ENCODE measurements around the gene SPOCK1.

Gene SPOCK1

DNA sequence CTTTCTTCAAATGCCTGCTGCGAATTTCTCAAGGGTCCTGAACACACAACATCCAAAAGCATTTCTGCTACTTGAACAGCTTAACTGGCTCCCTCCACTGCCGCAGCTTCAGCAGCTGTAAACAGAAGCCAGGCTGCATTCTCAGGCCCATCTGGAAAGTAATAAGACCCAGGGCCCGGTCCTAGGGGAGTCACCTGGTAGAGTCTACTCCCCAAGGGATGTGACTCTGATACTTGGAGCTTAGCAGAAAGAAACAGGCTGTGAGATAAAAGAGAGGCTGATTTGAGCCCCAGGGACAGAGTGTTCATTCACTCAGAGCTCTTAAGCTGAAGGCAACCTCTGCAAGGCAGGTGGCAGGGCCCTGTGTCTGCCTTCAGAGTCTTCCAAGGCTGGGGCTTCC is 356.8 kb downstream of the SPOCK1 start:
- no peak for DNase-seq

DNA sequence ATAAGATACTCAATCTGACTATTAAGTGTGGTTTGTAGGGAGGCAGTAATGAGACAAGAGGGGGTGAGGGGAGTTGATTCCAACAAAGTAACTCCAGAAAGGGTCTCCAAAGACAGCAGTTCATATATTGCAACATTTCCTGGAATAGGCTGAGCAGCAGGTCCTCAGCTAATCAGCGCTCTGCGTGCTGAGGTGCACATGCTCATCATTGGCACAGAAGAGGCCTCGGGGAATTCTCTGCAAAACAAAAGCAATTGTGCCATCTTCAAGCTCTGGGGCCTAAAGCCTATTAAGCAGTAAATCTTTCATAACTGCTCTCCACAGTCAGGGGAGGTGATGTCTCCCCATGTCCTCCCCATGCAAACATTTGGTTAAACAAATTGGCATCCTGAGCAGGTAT is 357.3 kb downstream of the SPOCK1 start:
- peak; percentile 41 for DNase-seq

DNA sequence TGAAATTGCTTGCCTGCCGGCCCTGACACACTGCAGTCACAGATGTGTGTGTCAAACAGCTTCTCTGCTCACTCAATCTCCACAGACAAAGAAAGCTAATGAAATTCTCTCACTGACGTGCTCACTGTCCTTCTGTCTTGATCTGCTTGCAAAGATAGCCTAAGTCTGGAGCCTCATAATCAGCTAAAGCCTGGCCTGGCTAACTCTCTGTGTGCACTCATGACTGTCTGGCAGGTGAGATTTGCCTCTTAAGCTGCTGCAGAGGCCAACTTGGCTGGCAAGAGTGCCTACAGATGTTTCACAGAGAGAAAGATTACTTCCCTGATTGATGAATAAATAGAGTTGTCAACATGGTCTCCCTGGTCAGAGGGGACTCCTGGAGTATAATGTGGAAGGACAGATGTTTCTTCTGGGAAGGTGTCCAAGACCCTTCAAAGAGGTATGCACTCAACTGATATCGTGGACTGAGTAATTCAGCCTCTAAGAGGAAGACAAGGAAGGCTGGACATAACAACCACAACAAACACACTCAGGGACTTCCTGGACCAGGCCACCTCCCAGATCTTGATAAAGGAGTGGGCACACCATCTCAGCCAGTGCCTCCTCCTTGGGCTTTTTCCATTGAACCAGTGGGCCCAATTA is 362.0 kb downstream of the SPOCK1 start:
- DNase-seq = no peak

DNA sequence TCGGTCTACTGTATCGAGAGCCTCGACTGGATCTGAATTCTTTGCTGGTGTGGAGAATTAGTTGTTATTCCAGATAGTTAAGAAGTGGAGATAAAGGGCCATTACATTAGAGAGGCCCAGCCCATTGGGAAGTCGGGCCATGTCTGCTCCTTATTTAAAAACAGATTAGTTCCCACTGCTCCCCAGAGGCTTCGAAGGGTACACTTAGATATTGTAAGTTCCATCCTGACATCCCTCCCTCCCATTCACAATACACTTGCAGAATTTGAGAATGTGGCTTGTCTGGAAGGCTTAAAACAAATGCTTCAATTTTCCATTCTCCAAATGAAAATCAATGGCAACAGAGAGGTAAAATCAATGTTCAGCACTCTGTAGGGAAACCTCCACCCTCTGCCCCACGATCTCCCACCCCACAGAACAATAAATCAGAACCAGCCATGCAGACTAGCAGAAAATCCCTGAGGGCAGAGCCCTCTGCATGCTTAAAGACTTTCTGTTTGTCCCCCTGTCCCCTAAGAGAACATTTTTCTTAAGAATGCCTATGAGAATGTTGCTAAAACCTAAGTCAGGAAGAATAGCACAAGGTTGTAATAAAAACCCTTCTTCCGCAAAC is 364.1 kb downstream of the SPOCK1 start:
- no peak for DNase-seq

DNA sequence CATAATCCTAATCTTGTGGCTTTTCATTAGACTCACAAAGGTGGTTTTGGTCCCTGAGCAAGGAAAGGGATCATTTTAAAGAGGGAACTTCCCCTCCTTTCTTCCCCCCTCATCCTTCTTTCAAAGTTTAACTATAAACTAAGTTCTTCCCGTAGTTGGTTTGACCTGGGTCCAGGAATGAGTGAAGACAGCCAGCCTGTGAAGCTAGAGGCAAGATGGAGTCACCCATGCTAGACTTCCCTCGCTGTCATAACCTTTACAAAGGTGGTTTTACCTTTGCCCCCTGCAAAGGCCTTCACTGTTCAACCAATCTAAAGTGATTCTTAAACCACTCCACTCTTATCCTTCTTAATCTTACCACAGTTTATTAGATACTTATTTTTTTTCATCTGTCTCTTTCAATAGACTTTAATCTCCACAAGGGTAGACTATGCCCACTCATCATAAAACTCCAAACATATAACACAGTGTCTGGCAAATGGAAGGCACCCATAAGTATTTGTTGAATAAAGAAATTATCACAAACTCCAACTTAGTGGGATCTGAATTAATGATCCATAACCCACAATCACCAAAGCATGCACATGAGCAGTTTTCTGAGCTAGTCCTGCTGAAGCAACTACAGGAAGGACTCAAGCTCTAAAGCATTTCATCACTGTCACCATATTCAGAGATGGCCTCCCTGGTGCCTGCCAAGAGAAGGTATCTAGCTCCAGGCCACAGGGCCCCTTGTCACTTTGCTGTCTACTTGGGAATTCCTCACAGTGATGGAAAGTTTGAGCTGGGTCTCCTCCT is 369.0 kb downstream of the SPOCK1 start:
- no peak for DNase-seq

DNA sequence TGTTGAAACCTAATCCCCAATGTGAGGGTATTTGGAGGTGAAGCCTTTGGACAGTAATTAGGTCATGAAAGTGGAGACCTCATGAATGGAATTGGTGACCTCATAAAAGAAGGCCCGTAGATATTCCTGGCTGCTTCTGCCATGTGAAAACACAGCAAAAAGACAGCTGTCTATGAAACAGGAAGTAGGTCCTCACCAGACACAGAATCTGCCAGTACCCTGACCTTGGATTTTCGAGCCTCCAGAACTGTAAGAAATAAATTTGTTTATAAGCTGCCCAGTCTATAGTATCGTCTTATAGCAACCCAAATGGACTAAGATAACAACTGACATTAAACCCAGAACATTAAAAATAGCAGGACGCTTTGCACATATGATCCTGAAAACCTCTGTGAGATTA is 371.1 kb downstream of the SPOCK1 start:
- no peak for DNase-seq

DNA sequence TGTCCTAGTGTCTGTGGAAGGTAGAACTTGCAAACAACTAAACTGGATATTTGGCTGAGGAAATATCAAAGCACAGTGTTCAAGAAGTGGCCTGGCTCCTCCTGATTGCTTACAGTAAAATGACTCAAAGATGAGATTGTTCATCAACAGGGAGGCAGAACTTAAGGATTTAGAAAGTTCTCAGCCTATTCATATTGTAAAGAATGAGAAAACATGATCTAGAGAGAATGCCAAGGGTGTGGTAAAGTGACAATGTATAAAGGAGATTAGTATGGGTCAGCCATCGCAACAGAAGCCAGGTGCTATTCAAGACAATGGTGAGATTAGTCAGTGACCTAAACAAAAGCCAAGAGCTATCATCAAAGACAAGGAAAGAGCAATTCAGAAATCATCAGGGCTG is 372.3 kb downstream of the SPOCK1 start:
- no peak for DNase-seq

DNA sequence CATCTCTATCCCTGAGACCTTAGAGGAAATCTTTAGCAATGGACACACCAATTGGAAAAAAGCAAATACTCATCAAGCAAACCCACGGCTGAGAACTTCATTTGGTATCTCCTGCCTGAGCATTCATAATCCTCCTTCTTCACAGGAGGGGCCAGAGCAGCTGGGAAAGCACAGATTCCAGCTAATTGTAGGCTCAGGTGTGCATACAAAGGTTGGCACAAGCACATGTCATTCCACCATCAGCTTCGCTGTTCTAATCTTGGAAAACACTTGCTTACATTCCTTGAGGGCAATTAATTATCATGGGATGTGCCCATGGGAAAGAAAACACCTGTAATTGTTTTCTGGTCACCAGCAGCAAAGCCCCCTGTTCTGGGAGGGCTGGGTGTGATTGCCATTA is 376.6 kb downstream of the SPOCK1 start:
- DNase-seq = no peak

DNA sequence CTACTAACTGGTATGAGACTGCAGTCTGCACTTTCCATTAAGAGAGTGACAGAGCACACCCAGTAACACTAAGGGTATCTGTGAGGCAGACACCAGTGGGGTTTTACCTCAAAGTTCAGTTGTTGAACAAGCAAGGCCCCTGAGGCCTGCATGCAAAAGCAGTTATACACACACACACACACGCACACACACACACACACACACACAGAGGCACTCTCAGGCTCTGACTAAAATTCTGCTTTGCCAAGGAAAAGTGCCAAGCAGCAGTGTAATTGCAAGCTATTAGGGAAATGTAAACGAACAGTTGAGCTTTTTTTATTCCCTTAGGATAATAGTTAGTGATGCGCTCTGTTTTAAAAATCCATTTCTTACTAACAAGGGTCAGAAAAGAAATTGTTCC is 377.1 kb downstream of the SPOCK1 start:
- peak; percentile 35 for DNase-seq

DNA sequence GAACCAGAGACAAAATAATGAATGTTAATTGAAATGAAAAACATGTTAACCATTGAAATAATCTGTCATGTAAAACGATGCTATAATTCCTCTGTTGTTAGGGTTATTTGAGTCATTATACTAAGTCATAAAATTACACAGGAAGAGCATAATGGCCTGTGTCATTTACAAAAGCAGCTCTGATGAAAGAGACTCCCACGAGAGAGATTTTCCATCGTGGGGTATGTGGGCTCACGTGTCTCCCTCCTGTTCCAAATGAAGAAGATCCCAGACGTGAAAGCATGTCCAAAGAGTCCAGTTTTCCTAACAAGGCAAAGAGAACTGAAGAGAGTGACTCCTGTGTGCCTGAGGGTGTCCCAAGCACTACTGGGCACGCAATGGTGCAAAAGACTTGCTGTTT is 379.8 kb downstream of the SPOCK1 start:
- DNase-seq = no peak

DNA sequence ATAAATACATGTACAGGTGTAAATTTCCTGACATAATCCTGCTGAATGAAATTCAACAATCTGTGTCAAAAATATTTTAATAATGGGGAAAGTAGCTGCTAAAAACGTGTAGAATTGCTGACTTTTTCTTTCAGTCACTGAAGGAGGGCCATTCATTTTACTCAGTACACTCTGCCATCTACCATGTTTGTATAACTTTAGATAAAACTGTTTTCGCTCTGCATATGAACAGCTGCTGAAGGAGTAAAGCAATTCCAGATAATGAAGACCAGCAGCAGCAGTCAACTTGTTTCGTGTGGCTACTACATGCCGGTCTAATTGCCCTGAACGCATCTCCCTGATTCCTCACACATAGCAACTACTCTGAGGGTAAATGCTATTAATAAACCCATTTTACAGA is 380.5 kb downstream of the SPOCK1 start:
- DNase-seq = no peak

DNA sequence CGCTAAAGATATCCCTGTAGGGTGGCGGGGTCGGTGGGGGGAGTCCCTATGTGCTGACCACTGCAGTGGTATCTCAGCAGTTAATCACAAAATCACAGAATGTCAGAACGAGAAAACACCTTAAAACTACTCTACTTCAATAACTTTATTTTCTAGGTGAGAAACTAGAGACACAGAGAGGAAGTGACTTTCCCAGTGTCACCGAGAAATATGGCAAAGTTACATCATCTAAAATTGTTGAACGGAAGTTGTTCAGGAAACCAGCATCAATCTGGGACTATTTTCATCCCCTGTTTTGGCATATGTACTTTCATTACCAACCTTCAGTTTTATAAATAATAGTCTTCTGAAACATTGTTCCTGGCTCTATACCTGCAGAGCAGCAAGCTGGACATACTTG is 384.0 kb downstream of the SPOCK1 start:
- DNase-seq = no peak

DNA sequence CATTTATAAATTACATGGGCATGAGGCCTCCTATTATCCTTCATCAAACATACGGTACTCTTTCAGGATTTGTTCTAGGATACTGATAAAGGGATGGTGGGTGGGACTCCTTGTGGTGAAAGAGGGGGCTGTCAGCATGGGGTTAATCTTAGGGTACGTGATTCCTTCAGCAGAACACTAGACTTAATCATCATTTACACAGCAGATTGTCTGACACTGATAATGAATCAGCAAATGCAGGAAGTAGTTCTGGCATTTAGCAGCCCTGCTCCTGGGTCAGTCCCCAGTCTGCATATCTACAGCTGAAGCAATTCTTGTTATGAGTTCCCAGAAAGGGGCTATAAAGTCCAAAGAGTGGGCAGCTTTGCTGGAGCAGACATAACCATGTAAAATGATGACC is 384.6 kb downstream of the SPOCK1 start:
- peak; percentile 75 for DNase-seq

DNA sequence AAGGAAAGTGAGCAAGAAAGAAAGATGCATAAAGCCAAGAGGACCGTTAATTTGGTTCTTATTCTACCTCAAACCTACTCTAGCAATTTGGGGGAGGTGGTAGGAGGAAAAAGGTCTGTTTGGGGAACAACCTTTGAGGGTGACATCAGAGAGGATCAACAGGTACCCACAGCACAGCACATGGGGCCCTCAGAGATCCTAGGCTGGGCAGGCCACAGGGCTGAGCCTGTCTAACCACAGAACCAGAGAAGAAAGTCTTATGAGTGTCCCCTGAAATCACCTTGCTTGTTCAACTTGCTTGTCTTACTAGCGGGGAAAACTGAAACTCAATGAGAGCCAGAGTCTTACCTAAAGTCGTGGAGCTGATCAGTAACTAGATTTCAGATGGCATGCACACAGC is 385.2 kb downstream of the SPOCK1 start:
- no peak for DNase-seq

DNA sequence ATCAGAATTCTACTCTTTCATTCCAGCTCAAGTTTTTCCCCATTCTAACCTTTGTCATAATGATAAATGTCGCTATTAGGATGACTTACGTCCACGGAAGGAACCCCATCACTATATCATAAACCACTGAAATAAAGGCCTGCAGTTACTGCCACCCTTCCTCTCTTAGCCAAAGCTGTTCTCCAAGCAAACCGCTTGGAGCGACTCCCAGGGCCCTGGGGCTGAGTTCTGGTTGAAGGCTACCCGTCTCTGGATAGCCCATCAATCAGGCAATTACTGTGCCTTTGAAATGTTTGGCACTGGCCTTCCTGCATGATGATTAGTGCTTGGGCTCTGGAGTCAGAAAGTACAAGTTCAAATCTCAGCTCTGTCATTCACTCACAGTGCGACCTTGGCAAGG is 386.0 kb downstream of the SPOCK1 start:
- no peak for DNase-seq

DNA sequence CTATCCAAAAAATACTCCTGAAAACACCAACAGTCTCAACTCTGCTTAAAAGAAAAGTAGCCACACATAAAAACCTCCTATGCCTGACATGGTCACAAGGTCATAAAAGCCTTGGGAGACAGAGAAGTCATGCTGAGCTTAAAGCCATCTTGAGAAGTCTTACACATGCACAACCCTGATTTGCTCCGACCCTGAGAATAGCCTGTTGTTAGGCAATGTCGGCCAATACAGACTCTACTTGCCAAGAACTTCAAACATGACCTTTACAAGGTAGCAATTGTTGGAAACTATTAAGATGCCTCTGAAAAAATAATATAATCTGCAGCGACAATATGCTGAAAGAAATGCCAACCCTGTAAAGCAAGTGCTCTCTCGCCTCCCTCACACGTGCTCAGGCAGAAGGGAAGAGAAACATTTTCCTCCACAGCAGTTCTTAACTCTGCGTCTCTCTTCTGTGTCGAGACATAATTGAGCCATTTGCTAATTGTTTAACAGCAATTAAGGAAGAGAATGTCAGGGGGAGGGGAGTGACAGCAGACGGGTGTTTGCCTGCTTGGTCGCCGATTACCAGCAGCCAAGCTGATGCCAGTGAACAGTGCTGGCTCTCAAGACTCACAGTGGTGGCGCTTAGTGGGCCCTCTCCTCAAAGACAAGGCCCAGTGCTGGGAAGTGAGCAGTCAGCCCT is 393.6 kb downstream of the SPOCK1 start:
- no peak for DNase-seq

DNA sequence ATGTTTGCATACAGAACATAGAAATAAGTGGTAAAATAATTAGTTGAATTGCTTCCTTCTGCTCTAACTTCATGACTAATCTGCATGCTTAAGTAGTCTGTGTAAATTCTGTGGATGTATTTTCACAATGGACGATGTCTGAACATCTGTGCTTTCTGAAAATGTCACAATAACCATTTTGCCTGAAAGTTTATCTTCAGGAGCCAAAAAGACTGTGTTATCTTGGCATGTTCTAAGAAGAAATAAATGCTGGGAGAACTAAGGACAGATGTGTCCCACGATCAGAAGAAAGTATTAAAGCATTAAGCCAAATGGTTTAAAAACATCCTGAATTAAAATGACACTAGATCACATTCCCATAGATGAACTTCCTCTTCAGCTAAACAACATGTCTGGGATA is 397.6 kb downstream of the SPOCK1 start:
- peak; percentile 8 for DNase-seq

DNA sequence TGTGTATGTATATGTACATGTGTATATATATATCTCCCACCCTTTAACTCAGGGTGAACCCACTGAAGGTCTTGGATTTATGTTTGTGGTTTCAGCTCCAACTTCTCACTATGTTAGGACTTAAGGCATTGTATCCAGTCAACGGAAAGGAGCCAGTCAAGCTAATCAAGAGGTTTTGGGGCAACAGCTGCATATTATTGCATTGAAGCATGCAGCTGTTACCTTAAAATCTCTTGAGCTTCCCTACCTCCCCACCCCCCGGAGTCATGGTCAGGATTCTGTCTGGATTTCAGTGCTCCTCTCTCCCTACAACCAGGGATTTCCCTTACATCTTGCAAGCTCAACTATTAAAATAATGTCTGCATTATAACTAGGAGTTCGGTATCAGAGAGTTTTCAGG is 399.5 kb downstream of the SPOCK1 start:
- DNase-seq = no peak

DNA sequence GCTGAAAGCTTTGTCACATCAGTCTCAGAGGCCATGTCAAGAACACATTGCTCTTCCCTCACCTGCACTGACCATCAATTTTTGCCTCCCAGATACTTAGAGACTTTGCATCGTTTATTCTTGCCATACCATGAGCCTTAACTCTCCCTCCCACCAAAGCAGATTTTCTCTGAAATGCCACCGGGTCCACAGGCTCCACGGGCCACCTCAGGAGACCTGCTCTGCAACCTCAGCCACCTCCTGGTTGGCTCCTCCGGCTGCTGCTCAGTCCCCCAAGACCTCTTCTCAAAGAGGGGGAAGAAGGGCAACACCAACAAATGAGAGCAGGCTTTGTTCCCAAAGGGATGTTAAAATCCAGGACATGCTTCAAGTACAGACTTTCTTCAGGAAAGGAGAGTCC is 400.5 kb downstream of the SPOCK1 start:
- no peak for DNase-seq

DNA sequence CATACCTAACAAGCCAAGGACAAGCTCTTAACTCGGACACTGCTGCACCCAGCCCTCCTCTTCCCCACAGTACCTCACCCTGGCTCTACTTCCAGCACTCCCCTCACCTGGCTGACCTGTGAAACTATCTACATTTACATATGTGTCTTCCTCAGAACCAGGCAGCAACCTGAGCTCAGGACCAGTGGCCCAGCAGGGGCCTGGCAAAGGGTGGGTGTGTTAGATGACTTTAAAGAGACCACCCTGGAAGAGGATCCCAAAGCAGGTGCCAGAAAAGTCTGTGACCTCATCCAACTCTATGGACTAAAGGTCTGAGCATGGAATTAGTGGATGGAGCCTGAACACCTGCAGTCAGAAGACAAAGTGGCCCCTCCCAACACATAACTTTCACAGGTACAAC is 400.9 kb downstream of the SPOCK1 start:
- DNase-seq = no peak

DNA sequence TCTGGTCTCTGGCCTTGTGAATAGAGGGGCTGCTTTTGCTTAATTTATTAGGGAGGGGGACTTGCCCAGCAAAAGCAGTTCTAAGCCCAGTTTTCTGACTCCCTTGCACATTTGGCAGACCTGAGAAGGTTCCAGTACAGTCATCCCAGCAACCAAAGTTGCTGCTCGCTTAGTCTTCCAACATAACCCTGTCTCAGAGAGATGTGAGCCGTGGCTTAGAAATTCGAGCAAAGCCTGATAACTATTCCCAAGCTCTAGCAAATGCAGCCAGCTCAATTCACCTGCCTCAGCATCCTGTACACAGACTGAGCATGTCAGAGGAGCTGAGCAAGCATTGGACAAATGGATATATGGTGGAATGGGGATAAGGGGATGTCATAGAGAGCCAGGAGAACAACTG is 401.9 kb downstream of the SPOCK1 start:
- no peak for DNase-seq

DNA sequence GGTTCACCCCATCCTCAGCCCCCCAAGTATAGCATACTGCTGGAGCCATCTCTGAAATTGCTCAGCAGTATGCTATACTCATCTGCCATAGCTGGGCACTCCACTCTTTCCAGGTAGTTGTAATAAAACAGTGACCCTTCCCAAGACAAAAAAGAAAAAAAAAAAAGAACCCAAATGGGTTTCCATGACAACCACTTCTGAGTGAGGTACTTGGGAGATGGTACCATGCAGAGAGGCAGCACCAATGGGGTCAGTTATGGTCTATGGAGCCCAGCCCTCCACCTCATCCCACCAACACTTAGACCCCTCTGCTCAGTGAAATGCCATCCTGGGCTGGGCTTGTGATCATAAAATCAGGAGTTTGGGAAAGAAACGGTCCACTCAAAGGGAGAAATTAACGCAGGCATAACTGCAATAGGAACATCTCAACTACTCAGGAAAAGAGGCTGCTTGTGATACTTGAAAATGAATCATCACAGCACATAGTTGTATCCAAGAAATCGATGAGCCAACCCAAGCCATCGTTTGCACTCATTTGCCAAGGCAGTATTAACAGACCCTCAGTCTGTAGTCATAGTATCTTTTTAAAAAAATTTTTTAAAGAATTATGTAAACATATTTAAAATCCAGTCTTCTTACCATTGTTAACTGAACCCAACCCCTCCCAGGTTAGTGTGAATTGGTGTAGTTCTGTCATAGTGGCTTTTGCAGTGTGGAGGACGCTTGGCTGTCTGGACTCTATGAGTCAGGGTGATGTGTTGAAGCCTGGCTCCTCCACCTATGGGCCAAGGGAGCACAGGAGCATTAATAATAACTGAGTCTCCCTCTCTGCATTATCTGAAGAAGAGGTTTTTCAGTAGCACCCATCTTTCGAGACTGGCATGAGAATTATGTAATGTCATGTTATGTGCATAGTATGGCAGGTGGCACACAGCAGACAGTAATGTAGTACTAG is 402.7 kb downstream of the SPOCK1 start:
- DNase-seq = peak; percentile 28

DNA sequence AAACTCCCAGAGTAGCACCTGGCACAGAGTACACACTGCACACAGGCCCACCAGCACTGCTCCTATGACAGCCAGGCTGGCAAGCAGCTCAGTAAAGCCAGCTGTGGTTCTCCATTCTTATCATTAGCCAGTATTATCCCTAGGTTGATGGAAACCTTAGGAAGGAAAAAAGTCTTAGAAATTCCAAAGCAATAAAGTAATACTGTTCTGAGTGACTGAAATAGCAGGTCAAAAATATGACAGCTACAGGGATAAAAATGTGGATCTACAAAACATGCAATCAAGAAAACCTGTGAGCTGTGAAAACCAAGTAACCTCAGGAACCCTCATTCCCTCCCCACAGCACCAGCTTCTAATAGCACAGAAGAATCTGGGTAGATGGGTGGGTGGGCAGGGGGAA is 403.5 kb downstream of the SPOCK1 start:
- DNase-seq = no peak
